Measurements from ENCODE around the gene RABEP1. TPM values are rescaled to one million over a fixed set of nuclear protein-coding genes. Genes with fewer than 3 reads are reported as not detected.
"Not testable (repeated sequence)": the region's sequence is repeated elsewhere in the genome, so short reads cannot be mapped to it uniquely, and the experiment has no call there.

The RABEP1 gene, protein sequence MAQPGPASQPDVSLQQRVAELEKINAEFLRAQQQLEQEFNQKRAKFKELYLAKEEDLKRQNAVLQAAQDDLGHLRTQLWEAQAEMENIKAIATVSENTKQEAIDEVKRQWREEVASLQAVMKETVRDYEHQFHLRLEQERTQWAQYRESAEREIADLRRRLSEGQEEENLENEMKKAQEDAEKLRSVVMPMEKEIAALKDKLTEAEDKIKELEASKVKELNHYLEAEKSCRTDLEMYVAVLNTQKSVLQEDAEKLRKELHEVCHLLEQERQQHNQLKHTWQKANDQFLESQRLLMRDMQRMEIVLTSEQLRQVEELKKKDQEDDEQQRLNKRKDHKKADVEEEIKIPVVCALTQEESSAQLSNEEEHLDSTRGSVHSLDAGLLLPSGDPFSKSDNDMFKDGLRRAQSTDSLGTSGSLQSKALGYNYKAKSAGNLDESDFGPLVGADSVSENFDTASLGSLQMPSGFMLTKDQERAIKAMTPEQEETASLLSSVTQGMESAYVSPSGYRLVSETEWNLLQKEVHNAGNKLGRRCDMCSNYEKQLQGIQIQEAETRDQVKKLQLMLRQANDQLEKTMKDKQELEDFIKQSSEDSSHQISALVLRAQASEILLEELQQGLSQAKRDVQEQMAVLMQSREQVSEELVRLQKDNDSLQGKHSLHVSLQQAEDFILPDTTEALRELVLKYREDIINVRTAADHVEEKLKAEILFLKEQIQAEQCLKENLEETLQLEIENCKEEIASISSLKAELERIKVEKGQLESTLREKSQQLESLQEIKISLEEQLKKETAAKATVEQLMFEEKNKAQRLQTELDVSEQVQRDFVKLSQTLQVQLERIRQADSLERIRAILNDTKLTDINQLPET
- total RNA-seq = 10 to 100 TPM; 46.3 to 65.9 (median 55.8) TPM

DNA sequence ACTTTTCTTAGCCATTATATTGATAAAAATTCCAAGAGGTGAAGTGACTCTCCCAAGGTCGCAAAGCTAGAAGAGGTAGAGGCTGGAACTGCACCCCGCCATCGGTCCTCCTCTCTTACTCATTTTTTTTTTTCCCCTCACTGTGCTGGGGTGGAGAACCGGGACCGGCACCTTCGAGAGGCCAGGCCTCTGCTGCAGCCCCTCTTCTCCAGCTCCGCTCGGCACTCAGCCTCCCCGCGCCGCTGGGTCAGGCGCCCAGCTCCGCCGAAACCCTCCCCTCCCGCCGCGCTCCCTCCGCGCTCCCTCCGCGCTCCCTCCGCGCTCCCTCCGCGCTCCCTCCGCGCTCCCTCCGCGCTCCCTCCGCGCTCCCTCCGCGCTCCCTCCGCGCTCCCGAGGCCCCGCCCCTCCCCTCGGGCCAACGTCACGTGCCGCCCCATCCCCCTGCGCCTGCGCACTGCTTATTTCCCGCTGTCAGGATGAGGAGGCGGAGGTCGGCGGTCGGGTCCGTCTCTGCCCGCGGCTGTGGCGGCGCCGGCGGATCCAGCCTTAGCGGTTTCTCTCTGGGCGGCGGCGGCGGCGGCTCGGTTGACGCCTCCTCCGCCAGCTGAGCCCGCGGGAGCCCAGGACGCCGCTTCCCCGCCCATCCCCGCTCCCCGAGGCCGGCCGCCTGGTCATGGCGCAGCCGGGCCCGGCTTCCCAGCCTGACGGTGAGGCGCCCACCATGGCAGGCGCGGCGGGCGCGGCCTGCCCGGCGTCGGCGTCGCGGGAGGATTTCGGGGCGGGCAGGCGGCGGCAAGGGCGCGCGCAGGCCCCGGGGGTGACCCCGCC is at the start of gene RABEP1:
RABEP1 (plus strand) TSS at position 471 of the 828 bp plus-strand sequence; CDS start at position 674, 203 bp downstream.
- peak; percentile 90 for ATAC-seq (ENCODE audit: low FRiP score)
- TF ChIP-seq, protein P1, sequence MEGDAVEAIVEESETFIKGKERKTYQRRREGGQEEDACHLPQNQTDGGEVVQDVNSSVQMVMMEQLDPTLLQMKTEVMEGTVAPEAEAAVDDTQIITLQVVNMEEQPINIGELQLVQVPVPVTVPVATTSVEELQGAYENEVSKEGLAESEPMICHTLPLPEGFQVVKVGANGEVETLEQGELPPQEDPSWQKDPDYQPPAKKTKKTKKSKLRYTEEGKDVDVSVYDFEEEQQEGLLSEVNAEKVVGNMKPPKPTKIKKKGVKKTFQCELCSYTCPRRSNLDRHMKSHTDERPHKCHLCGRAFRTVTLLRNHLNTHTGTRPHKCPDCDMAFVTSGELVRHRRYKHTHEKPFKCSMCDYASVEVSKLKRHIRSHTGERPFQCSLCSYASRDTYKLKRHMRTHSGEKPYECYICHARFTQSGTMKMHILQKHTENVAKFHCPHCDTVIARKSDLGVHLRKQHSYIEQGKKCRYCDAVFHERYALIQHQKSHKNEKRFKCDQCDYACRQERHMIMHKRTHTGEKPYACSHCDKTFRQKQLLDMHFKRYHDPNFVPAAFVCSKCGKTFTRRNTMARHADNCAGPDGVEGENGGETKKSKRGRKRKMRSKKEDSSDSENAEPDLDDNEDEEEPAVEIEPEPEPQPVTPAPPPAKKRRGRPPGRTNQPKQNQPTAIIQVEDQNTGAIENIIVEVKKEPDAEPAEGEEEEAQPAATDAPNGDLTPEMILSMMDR (IDR thresholded peaks at IDR 0.05) = no peak
- peak; percentile 80 for DNase-seq (ENCODE audit: low spot score)

DNA sequence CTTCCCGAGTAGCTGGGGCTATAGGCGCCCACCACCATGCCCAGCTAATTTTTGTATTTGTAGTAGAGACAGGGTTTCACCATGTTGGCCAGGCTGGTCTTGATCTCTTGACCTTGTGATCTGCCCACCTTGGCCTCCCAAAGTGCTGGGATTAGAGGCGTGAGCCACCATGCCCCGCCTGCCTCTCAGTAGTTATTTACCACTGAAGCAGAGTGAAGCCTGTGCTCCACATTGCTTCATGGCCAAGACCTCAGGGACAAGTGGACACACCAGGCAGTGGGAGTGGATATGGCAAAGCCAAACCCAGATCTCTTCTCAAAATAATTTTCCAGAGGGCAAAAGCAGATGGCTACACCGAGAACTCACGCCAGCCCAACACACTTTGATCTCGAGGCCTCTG is 48.6 kb upstream of the RABEP1 start:
- not testable (repeated sequence) for DNase-seq (ENCODE audit: low spot score); ATAC-seq (ENCODE audit: low FRiP score)

DNA sequence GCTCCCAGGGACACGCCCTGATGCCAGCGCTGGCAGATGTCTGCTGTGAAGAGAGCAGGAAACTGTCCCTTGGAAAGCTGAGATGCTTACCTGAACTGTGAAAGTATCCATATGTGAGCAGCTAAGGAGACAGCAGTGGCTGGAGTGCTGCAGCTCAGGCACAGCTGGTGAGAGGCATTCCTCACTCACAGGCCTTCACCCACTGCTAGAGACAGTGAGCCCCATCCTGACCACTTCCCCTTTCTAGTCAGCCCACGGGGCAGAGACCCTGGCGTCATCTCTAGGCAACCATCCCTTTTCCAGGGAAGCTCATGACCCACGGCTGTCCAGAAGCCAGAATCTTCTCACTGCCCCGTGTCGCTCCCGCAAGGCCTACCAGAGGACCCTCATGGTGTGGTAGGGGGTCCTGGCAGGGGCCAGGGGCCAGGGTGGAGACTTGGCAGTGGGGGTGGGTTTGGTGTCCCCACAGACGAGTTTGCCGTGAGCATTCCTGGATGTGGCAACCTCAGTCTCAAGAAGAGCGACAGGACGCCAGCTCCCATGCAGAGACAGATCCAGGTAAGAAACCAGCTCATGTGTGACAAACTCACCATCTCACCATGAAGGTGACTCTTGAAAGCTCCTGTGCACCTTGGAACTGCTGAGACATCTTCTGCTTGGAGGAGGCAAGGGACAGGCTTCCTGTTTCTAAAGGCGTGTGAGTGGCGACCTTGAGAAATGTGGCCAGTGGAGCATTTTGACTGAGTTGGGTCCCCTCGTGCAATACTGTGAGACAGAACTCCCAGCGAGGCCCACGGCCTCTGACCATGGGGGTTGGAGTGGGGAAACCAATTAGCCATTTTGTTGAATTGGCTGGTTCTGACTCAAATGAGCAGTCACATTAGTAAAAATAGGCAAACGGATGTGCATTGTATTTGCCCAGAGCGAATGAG is 47.2 kb upstream of the RABEP1 start, which contains the start of gene SCIMP:
SCIMP (minus strand) TSS at position 216 of the 932 bp plus-strand sequence; CDS start at position 111, 105 bp downstream.
- no peak for ATAC-seq (ENCODE audit: low FRiP score)
- TF ChIP-seq, protein P1 (IDR thresholded peaks at IDR 0.05) = no peak
- DNase-seq (ENCODE audit: low spot score) = no peak

DNA sequence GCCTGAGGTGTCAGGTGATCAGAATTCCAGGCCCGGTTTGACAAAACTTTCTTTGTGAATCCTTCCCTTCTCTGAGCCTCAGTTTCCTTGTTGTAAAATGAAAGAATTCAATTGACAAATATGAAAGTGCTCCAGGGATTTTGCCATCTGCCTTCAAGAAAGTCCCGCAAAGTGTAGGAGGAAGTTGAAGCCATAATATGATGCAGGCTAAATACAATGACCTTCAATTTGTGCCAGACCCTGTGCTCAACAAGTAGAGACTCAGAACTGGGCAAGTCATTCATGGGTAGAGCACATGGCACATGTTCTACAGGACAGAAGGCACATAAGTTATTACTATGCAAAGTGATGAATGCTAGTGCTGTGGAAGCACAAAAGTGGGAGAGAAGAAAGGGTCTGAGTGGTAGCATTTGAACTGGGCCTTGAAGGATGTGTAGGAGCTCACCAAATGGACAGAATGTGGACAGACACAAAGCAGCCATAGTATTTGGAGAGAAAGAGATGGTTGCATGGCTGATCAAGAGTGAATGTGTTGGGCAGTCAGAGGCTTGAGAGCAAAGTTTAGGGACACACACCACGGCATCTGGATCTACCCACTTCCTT is 45.0 kb upstream of the RABEP1 start:
- no peak for DNase-seq (ENCODE audit: low spot score)
- TF ChIP-seq, protein P1 (IDR thresholded peaks at IDR 0.05) = no peak
- no peak for ATAC-seq (ENCODE audit: low FRiP score)

DNA sequence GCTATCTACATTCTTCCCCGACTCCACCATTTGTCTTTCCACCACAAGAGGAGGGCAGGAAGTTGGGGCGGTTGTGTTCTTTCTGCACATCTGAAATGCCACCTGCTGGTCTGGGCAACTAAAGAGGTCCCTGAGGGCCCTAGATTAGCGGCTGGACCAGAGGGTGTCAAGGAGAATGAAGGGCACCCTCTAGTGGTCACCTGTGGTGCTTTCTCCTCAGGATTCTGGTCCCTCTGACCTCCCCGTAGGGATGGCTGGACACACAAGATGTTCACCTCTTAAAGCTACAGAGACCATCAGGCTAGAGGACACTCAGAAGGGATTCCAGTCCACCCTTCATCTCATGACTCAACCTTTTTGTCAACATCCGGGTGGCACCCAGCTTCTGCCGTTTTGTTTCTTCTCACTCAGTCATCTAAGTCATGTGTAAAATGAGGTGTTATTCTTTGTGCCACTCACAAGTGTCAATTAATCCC is 44.5 kb upstream of the RABEP1 start:
- TF ChIP-seq, protein P1 (IDR thresholded peaks at IDR 0.05) = no peak
- ATAC-seq (ENCODE audit: low FRiP score) = no peak
- DNase-seq (ENCODE audit: low spot score) = no peak

DNA sequence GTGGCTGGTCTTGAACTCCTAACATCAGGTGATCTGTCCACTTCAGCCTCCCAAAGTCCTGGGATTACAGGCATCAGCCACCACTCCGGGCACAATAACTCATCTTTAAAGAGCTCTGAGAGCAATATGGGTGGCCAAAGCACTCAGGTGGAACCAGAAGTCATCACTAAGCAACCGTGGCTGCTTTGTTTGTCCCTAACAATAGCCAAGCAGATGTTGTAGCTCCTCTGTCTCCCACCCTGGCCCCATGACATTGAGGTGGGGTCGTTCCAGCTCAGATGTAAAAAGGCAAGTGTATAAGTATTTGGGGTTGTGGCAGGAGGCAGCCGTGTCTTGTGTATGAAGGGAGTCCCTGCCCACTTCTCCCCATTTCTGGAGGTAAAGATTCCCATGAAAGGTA is 43.8 kb upstream of the RABEP1 start:
- DNase-seq (ENCODE audit: low spot score) (no peak), ATAC-seq (ENCODE audit: low FRiP score) (no peak)

DNA sequence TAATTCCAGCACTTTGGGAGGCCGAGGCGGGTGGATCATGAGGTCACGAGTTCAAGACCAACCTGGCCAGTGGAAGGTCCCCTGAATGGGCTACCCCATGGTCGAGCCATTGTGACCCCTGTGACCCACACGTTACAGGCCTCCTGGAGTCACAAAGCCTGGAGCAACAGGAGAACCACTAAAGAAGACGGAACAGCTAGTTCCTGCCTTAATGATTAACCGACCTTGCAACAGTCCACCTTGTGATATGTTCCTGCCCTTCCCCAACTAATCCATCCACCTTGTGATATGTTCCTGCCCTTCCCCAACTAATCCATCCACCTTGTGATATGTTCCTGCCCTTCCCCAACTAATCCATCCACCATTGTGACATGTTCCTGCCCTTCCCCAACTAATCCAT is 42.3 kb upstream of the RABEP1 start:
- not testable (repeated sequence) for ATAC-seq (ENCODE audit: low FRiP score); DNase-seq (ENCODE audit: low spot score)

More for the DNA sequence above, 43.8 kb upstream of the RABEP1 start:
- TF ChIP-seq, protein P1 (IDR thresholded peaks at IDR 0.05) = no peak
